MG63 (cell line): Measurements from ENCODE around the gene EFNA1. TPM values are rescaled to one million over a fixed set of nuclear protein-coding genes. Genes with fewer than 3 reads are reported as not detected.

Source experiments
- DNase-seq: peaks from one replicate; pipeline ENCODE4 v3.0.0-alpha.2; 2020
- H3K27me3 ChIP-seq: fragments of 250-450 bp; sonication (Bioruptor Pico); 2 replicates; pipeline ENCODE4 v1.5.1; 2020; ENCODE audit warnings: mild to moderate bottlenecking, moderate library complexity
- H3K36me3 ChIP-seq: fragments of 250-450 bp; sonication (Bioruptor Pico); 2 replicates; pipeline ENCODE4 v1.5.1; 2020; ENCODE audit warnings: mild to moderate bottlenecking, moderate library complexity
- H3K4me3 ChIP-seq: fragments of 250-450 bp; sonication (Bioruptor Pico); 2 replicates; pipeline ENCODE4 v1.5.1; 2020; ENCODE audit warnings: mild to moderate bottlenecking, moderate library complexity
- H3K9me3 ChIP-seq: fragments of 250-450 bp; sonication (Bioruptor Pico); 2 replicates; pipeline ENCODE4 v1.5.1; 2020; ENCODE audit warnings: mild to moderate bottlenecking, moderate library complexity
- total RNA-seq: library from RNA; depleted of rRNA; stranded (reverse); fragments of >200 nt; shearing (Covaris generic); gene quantifications from 2 replicates; pipeline ENCODE4 v1.2.3, GENCODE V29; 2014; ENCODE audit warnings: low replicate concordance; rRNA removed

The EFNA1 gene, protein sequence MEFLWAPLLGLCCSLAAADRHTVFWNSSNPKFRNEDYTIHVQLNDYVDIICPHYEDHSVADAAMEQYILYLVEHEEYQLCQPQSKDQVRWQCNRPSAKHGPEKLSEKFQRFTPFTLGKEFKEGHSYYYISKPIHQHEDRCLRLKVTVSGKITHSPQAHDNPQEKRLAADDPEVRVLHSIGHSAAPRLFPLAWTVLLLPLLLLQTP
- 0.37 and 4.1 TPM in 2 replicates for total RNA-seq

DNA sequence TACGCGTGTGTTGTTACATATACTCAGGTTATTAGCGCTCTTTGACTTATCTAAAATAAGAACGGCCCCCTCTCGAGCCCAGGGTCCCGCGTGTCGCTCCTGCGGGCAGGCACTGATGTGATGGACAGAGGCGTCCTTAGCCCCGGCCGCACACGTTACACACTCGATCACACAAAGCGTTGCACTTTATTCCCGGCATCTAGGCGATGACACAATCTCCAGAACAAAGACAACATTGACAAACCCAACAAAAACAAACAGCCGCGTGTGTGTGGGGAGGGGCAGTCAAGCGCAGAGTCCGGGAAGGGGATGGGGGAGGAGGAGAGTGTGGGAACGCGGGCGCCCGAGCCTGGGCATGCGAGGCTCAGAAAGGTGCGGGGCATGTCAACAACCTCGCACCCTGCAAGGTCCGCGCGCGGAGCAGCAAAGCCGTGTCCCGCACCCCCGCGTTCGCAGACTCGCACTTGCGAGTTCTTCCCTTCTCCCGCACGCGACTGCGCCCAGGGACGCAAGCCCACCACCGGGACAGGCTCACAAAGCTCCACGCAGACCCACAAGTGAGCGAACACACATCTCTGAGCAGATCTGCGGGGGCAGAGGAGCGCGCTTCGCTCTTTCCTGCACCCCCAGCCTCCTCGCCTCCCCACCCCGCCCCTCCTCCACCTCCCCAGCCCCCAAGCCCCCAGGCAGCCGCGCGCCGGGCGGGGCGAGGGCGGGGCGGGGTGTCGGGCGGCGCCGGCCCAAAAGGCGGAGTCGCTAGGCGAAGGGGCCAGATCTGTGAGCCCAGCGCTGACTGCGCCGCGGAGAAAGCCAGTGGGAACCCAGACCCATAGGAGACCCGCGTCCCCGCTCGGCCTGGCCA lies at the start of gene EFNA1:
Gene EFNA1, plus strand, starts transcription at position 772 of the 862 bp plus-strand sequence. CDS start 102 bp downstream, outside the sequence.
- Histone ChIP-seq H3K4me3 (peak within 1 kb of the TSS; percentile 52), H3K9me3 (no peaks in the 10 kb centered on the region), H3K36me3 (no peaks in the 10 kb centered on the region), H3K27me3 (peaks cover 7% of the 10 kb centered on the region; the same call in 1 of the 2 replicates)
- DNase-seq, result peak; percentile 69

DNA sequence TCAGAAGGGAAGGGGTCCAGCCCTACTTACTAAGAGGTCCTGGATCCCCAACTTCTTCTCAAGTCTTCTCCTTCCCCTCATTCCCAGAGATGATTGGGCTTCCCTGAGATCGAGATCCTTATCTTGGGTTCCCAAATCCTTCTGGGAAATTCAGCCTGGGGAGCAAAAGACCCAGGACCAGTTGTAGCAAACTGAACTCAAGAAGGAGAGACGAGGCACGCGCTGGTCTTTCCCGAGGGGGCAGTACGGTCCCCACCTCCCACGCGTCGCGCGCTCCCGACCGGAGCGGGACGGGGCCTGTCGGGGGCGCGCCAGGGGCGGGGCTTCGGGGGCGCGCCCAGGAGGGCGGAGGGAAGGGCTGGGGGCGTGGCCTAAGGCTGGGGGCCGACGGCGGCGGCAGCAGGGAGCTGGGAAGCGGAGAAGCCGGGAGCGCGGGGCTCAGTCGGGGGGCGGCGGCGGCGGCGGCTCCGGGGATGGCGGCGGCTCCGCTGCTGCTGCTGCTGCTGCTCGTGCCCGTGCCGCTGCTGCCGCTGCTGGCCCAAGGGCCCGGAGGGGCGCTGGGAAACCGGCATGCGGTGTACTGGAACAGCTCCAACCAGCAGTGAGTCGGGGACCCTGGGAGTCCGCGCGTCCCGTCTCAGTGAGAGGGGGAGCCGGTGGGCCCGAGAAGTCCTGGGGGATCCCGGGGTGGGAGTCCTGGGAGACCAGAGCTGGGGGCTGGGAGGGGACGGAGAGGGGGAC lies 49.0 kb upstream of the EFNA1 start, which contains the start of gene EFNA3:
Gene EFNA3, plus strand, starts transcription at position 369 of the 741 bp plus-strand sequence. Its CDS starts 105 bp downstream, at position 474.
- Histone ChIP-seq H3K27me3 (peaks cover 43% of the 10 kb centered on the region), H3K36me3 (no peaks in the 10 kb centered on the region), H3K9me3 (no peaks in the 10 kb centered on the region), H3K4me3 (peak within 1 kb of the TSS; percentile 35)
- DNase-seq, result peak; percentile 75

- Histone ChIP-seq H3K9me3 (no peaks in the 10 kb centered on the region), H3K4me3 (peak overlapping the region; percentile 35), H3K36me3 (no peaks in the 10 kb centered on the region), H3K27me3 (peaks cover 43% of the 10 kb centered on the region)
- DNase-seq, result no peak
Observed at GRCh38 chr1:155079210-155079486, 48.5 kb upstream of the EFNA1 start.

DNA sequence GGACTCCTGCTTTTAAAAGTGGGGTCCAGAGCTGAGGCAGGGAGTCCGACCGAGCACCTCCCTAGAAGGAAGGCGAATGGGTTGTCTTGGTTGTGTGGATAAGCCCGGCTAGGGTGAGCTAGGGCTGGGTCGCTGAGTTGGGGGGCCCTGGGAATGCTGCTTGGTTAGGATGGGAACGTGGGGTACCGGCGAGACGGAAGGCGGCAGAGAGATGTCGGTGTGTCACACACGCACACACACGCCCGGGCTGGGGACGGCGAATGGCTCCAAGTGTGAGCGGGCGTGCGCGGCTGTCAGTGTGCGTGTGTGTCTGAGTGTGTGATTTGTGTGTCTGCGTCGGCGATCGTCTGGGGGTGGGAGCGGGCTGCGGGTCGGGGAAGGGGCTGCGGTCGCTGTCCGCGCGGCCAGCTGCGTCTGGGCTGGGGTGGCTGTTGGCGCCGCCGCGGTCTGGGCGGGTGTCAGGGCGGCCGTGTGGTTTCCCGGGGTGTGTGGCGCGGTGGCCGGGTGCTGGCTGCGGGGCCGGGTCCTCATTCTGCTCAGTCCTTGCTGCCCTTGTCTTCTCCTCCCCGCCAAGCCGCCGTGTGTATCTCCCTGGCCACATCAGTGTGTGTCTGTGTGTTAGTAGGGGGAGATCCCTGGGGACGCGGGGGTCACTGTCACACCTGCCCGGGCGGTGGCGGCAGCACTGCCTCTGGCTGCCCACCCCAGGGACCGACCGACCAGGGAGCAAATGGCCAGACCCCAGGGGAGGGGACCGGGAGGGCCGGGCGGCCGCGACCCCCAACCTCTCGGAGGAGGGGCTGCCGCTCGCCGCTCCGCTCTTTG lies 48.0 kb upstream of the EFNA1 start:
- no peak for DNase-seq
- Histone ChIP-seq H3K36me3 (no peaks in the 10 kb centered on the region), H3K4me3 (no peak overlapping the region), H3K9me3 (no peaks in the 10 kb centered on the region), H3K27me3 (peaks cover 43% of the 10 kb centered on the region)

DNA sequence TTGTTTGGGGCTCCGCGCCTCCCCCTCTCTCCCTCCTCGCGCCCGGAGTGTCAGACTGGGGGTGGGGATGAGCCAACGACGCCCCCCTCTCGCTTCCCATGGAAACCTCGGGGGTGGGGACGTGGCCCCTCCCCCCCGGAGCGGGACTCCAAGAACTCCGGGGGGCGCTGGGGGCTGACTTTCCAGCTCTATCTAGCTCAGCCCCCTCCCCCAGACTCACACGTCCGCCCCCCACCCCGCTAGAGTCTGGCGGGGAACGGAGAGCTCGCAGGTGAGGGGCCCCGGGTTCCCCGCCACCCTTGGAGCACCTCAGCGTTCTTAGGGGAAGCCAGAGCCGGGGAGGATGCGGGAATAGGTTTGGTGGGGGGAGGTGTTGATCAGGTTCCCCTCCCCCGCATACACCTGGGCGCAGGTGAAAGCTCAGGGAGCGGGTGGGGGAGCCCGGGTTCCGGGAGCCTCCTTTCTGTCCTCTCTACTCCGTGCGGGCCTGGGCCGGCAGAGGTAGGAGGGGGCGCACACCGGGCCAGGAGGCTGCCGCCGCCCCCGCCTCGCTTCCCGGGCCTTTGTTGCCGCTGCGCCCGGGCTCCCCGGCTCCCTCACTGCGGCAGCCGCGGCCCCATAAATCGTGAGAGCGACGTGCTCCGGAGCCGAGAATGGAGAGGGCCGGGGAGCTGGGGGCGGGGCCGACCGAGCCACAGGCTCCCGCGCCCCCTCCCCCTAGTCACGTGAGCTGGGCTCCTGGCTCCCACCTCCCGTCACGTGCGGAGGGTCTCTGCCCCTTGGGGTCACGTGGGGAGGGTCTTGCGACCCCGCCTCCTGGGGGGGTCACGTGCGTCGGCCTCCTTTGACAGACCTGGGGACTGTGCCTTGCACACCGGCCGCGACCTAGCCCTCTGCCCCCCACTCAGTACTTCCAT lies 47.1 kb upstream of the EFNA1 start:
- Histone ChIP-seq H3K9me3 (no peaks in the 10 kb centered on the region), H3K27me3 (peaks cover 43% of the 10 kb centered on the region), H3K4me3 (no peak overlapping the region), H3K36me3 (no peaks in the 10 kb centered on the region)
- no peak for DNase-seq

DNA sequence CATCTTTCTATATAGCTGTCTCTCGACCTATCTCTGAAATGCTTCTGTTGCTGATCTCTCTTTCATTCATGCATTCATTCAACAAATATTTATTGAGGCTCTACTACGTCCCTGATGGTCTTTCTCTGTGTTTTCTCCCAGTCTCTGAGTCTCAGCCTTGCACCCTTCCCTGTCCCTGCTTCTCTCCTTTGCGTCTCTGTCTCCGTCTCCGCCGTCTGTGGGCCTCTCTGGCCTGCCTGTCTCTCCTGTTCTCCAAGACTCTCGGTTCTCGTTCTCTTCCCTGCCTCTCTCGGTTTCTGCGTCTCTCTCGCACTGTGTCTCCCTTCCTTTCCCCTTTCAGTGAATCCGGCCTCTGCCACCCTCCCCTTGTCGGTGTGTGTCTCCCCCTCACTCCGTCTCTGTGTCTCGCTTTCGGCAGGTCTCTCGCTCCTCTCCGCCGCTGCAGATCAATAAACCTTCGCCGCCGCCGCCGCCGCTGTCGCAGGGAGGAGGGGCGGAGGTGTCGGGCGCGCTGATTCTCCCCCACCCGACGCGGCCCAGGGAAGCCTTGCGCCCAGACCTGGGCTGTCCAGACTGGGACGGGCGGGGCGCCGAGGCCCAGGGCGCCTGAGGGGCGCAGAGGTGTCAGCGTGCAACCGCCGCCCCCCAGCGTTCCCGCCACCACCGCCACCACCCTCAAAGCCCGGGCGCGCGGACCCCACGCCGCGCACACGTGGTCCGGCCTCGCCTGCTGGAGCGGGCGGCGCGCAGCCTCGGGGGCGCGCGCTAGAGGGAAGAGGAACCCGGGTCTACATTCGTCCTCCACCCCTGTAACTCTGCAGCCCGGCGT lies 46.0 kb upstream of the EFNA1 start:
- H3K27me3 ChIP-seq, result peaks cover 43% of the 10 kb centered on the region
- no peak for DNase-seq
- no peak overlapping the region for H3K4me3 ChIP-seq
- H3K36me3 ChIP-seq, result no peaks in the 10 kb centered on the region
- no peaks in the 10 kb centered on the region for H3K9me3 ChIP-seq

- H3K4me3 ChIP-seq, result no peak overlapping the region
- peaks cover 43% of the 10 kb centered on the region for H3K27me3 ChIP-seq
- H3K9me3 ChIP-seq, result no peaks in the 10 kb centered on the region
- no peak for DNase-seq
- H3K36me3 ChIP-seq, result no peaks in the 10 kb centered on the region
Observed at GRCh38 chr1:155082301-155083051, 45.2 kb upstream of the EFNA1 start.

DNA sequence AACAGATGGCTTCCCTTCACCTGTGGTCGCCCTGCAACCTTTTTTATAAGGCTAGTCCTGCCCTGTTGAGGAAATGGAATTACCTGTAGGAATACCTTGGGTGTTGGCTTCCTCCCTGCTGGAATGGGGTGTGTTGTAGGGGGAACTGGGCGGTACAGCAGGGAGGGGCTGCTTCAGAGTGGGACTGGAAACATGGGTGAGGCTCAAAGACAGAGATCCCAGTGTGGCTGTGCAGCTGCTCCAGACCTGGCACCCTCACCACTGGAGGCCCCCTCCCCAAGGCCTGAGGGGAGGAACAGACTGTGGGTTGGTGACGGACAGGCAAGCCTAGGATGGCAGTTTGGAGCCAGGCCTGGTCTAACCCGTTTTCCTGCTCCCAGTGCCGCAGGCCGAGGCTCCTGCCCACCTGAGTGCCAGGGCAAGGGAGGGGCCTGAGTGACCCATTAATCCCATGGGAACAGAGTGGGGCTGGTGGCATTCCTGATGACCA lies 44.6 kb upstream of the EFNA1 start:
- H3K36me3 ChIP-seq, result no peaks in the 10 kb centered on the region
- peaks cover 43% of the 10 kb centered on the region for H3K27me3 ChIP-seq
- DNase-seq, result no peak
- no peak overlapping the region for H3K4me3 ChIP-seq
- H3K9me3 ChIP-seq, result no peaks in the 10 kb centered on the region

DNA sequence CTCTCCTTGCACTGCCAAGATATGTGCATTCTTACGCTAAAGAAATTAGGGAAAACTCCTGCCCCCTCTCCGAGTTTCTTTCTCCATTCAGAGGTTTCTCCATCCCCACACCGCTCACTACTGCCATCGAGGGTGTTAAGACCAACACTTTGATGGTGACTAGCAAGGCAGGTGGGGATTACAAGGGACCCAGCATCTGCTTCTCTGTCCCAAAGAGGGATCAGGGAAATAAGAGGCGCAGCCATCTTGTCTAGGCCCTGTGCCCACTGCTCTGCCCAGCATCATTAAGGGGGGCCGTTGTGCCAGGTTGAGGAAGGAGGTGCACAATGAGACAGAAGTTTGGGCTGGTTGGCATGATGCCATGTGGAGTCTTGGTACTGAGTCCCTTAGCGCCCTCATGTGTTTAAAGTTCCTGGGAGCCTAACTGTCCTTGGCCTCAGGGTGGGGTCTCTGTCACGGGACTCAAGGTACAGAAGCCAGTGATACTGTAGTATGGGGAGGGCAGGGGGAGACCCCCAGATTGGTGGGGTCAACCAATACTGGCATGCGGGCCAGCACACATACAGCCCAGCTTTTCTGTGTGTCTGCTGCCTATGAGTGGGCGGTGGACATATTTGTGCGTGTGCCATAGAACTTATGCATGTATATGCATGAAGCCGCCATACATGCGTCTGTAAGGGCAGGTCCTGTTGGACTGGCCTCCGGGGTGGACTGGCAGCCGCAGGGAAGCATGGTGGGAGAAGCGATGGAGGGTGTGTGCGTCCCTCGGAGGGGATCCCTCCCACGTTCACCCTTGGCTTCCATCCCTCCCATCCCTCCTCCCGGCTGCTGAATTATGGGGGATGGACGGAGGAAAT lies 43.6 kb upstream of the EFNA1 start:
- Histone ChIP-seq H3K27me3 (peaks cover 40% of the 10 kb centered on the region), H3K4me3 (peak overlapping the region; percentile 63), H3K36me3 (no peaks in the 10 kb centered on the region), H3K9me3 (no peaks in the 10 kb centered on the region)
- DNase-seq, result peak; percentile 53

GRCh38 chr1:155084722-155085503 lies 42.8 kb upstream of the EFNA1 start:
- H3K9me3 ChIP-seq, result no peaks in the 10 kb centered on the region
- H3K36me3 ChIP-seq, result no peaks in the 10 kb centered on the region
- peak; percentile 93 for DNase-seq
- H3K27me3 ChIP-seq, result peaks cover 32% of the 10 kb centered on the region
- H3K4me3 ChIP-seq, result peak overlapping the region; percentile 63

- Histone ChIP-seq H3K36me3 (no peaks in the 10 kb centered on the region), H3K4me3 (peak overlapping the region; percentile 63), H3K9me3 (no peaks in the 10 kb centered on the region), H3K27me3 (peaks cover 25% of the 10 kb centered on the region)
- DNase-seq, result peak; percentile 70
Observed at GRCh38 chr1:155085504-155086127, 42.1 kb upstream of the EFNA1 start.

- DNase-seq, result peak; percentile 71
- H3K27me3 ChIP-seq, result peaks cover 19% of the 10 kb centered on the region
- no peaks in the 10 kb centered on the region for H3K36me3 ChIP-seq
- no peaks in the 10 kb centered on the region for H3K9me3 ChIP-seq
- peak overlapping the region; percentile 63 for H3K4me3 ChIP-seq
Observed at GRCh38 chr1:155086128-155086741, 41.4 kb upstream of the EFNA1 start.
